IMR-90 (cell line): ENCODE results near the gene OR1D5. TPM values are rescaled to one million over a fixed set of nuclear protein-coding genes. Genes with fewer than 3 reads are reported as not detected.
A peak's percentile ranks its signal among the peaks of the same experiment; 100 is the strongest.

ENCODE experiments used
- ATAC-seq: fragments of 200-7000 bp; cut with Tn5 transposase; 2 replicates; pipeline ENCODE4 v1.9.1; 2020; ENCODE audit warnings: low read depth, mild to moderate bottlenecking, moderate library complexity
- BruUV-seq: library from RNA; stranded (reverse); fragments of 400-500 nt; replicated peaks from 2 replicates; lab custom pipeline; 2021; lab: Mats Ljungman, UMichigan
- CTCF ChIA-PET: fragments of 300-600 bp; formaldehyde crosslinking; extraction: SDS; loops from one replicate; lab custom pipeline; 2021; ENCODE audit warnings: antibody characterized with exemption; lab: Yijun Ruan, JAX
- POLR2A ChIA-PET: fragments of 300-600 bp; sonication (Branson Sonifier 250); formaldehyde crosslinking; loops from one replicate; lab custom pipeline; 2022; ENCODE audit warnings: antibody characterized with exemption; ENCODE audit not compliant: unreplicated experiment; lab: Charles Lee
- DNase-seq: peaks from one replicate; pipeline ENCODE4 v3.0.0; 2013
- H2AFZ ChIP-seq: replicated peaks from 2 replicates; pipeline ENCODE3; 2013; ENCODE audit warnings: low read length, mild to moderate bottlenecking; ENCODE audit not compliant: poor library complexity
- H2AK5ac ChIP-seq: 2 replicates; pipeline ENCODE4 v1.6.1; 2013; ENCODE audit warnings: low read depth, low read length, inconsistent platforms
- H2AK9ac ChIP-seq: replicated peaks from 2 replicates; pipeline ENCODE3; 2013; ENCODE audit warnings: mild to moderate bottlenecking, low read depth, low read length, moderate library complexity; ENCODE audit not compliant: poor library complexity
- H2BK120ac ChIP-seq: 2 replicates; pipeline ENCODE4 v1.6.1; 2013; ENCODE audit warnings: low read depth, low read length, inconsistent platforms
- H2BK15ac ChIP-seq: 3 replicates; pipeline ENCODE4 v1.6.1; 2013; ENCODE audit warnings: low read depth, low read length, inconsistent platforms
- H2BK20ac ChIP-seq: 2 replicates; pipeline ENCODE4 v1.6.1; 2013; ENCODE audit warnings: low read depth, mild to moderate bottlenecking, inconsistent platforms, low read length, moderate library complexity
- H2BK5ac ChIP-seq: 2 replicates; pipeline ENCODE4 v1.6.1; 2013; ENCODE audit warnings: mild to moderate bottlenecking, low read depth, low read length, inconsistent platforms; ENCODE audit not compliant: poor library complexity, severe bottlenecking
- H3K14ac ChIP-seq: replicated peaks from 2 replicates; pipeline ENCODE4 v1.6.1; 2013; ENCODE audit warnings: low read depth, low read length, inconsistent platforms
- H3K18ac ChIP-seq: 2 replicates; pipeline ENCODE4 v1.6.1; 2013; ENCODE audit warnings: low read depth, low read length, control low read depth
- H3K23ac ChIP-seq: 2 replicates; pipeline ENCODE4 v1.6.1; 2013; ENCODE audit warnings: low read depth, low read length, inconsistent platforms
- H3K27ac ChIP-seq: 2 replicates; pipeline ENCODE4 v1.5.1; 2013; ENCODE audit warnings: mild to moderate bottlenecking, control low read depth, low read length; ENCODE audit not compliant: insufficient read depth
- H3K27me3 ChIP-seq: 2 replicates; pipeline ENCODE4 v1.6.1; 2013; ENCODE audit warnings: low read length; ENCODE audit not compliant: control insufficient read depth, insufficient read depth
- H3K36me3 ChIP-seq: 2 replicates; pipeline ENCODE4 v1.6.1; 2013; ENCODE audit warnings: low read length, mixed read lengths; ENCODE audit not compliant: control insufficient read depth, insufficient read depth
- H3K4ac ChIP-seq: 2 replicates; pipeline ENCODE4 v1.6.1; 2013; ENCODE audit warnings: low read depth, low read length, inconsistent platforms
- H3K4me1 ChIP-seq: 2 replicates; pipeline ENCODE4 v1.6.1; 2013; ENCODE audit warnings: low read length, mixed read lengths; ENCODE audit not compliant: control insufficient read depth, insufficient read depth
- H3K4me2 ChIP-seq: 2 replicates; pipeline ENCODE4 v1.6.1; 2013; ENCODE audit warnings: low read depth, mild to moderate bottlenecking, control low read depth, low read length, moderate library complexity
- H3K4me3 ChIP-seq: 2 replicates; pipeline ENCODE4 v1.5.1; 2013; ENCODE audit warnings: low read depth, mild to moderate bottlenecking, control low read depth, low read length, moderate library complexity; ENCODE audit not compliant: insufficient read depth
- H3K56ac ChIP-seq: 2 replicates; pipeline ENCODE4 v1.6.1; 2013; ENCODE audit warnings: low read length, inconsistent platforms; ENCODE audit not compliant: insufficient read depth; ENCODE audit errors: extremely low read depth
- H3K79me1 ChIP-seq, 2 experiments: 2 replicates each; pipeline ENCODE4 v1.6.1; 2013; ENCODE audit warnings: low read length in 2 of 2, inconsistent platforms in 1 of 2, low read depth in 1 of 2
- H3K9ac ChIP-seq: 2 replicates; pipeline ENCODE4 v1.6.1; 2013; ENCODE audit warnings: low read depth, low read length, control low read depth
- H3K9me1 ChIP-seq: 2 replicates; pipeline ENCODE4 v1.6.1; 2013; ENCODE audit warnings: low read length, inconsistent platforms; ENCODE audit not compliant: insufficient read depth
- H3K9me3 ChIP-seq: 2 replicates; pipeline ENCODE4 v1.6.1; 2013; ENCODE audit warnings: low read length; ENCODE audit not compliant: control insufficient read depth, insufficient read depth
- H4K20me1 ChIP-seq: 2 replicates; pipeline ENCODE4 v1.6.1; 2013; ENCODE audit warnings: low read length, inconsistent platforms; ENCODE audit not compliant: insufficient read depth
- H4K5ac ChIP-seq: 2 replicates; pipeline ENCODE4 v1.6.1; 2013; ENCODE audit warnings: mild to moderate bottlenecking, low read depth, low read length, control low read depth
- H4K8ac ChIP-seq, 2 experiments: 2 replicates each; pipeline ENCODE4 v1.6.1; 2013; ENCODE audit warnings: low read depth in 2 of 2, low read length in 2 of 2, control low read depth in 1 of 2, inconsistent platforms in 1 of 2
- H4K91ac ChIP-seq: 2 replicates; pipeline ENCODE4 v1.6.1; 2013; ENCODE audit warnings: low read depth, low read length, inconsistent platforms; ENCODE audit not compliant: insufficient read depth
- BHLHE40 ChIP-seq: fragments of 150-350 bp; IDR thresholded peaks from 2 replicates; pipeline ENCODE4 v1.6.1; 2016; ENCODE audit warnings: mild to moderate bottlenecking, low read depth, low read length
- CEBPB ChIP-seq: IDR thresholded peaks from 2 replicates; pipeline ENCODE4 v1.6.1; 2012; ENCODE audit warnings: low read depth, low read length, improper control_type of control experiment
- CHD1 ChIP-seq: IDR thresholded peaks from 2 replicates; pipeline ENCODE4 v1.6.1; 2012; ENCODE audit warnings: low read depth, low read length, improper control_type of control experiment
- CTCF ChIP-seq: conservative IDR thresholded peaks from 2 replicates; pipeline ENCODE4 v1.5.1; 2012; ENCODE audit warnings: mild to moderate bottlenecking, low read depth, low read length, improper control_type of control experiment
- FOS ChIP-seq: fragments of 150-350 bp; IDR thresholded peaks from 2 replicates; pipeline ENCODE4 v1.6.1; 2016; ENCODE audit warnings: low read depth, low read length
- MAFK ChIP-seq: IDR thresholded peaks from 2 replicates; pipeline ENCODE4 v1.6.1; 2012; ENCODE audit warnings: low read depth, low read length, improper control_type of control experiment
- MAZ ChIP-seq: IDR thresholded peaks from 2 replicates; pipeline ENCODE4 v1.6.1; 2012; ENCODE audit warnings: low read depth, mild to moderate bottlenecking, low read length, improper control_type of control experiment, moderate library complexity, borderline replicate concordance
- MXI1 ChIP-seq: IDR thresholded peaks from 2 replicates; pipeline ENCODE4 v1.6.1; 2012; ENCODE audit warnings: low read depth, mild to moderate bottlenecking, low read length, moderate library complexity, borderline replicate concordance
- NFE2L2 ChIP-seq: fragments of 150-350 bp; IDR thresholded peaks from 2 replicates; pipeline ENCODE4 v1.6.1; 2016; ENCODE audit warnings: low read depth, mild to moderate bottlenecking, low read length
- POLR2A ChIP-seq: IDR thresholded peaks from 2 replicates; pipeline ENCODE4 v1.6.1; 2012; ENCODE audit warnings: mild to moderate bottlenecking, low read depth, low read length
- RAD21 ChIP-seq: IDR thresholded peaks from 2 replicates; pipeline ENCODE4 v1.6.1; 2012; ENCODE audit warnings: low read length, improper control_type of control experiment
- RCOR1 ChIP-seq: IDR thresholded peaks from 2 replicates; pipeline ENCODE4 v1.6.1; 2012; ENCODE audit warnings: mild to moderate bottlenecking, low read length, improper control_type of control experiment; ENCODE audit not compliant: insufficient replicate concordance
- RFX5 ChIP-seq: IDR thresholded peaks from 2 replicates; pipeline ENCODE4 v1.8.0; 2012; ENCODE audit warnings: low read depth, mild to moderate bottlenecking, low read length, moderate library complexity
- SMC3 ChIP-seq: fragments of 150-350 bp; IDR thresholded peaks from 2 replicates; pipeline ENCODE4 v1.6.1; 2016; ENCODE audit warnings: low read depth, mild to moderate bottlenecking, antibody characterized with exemption, low read length, moderate library complexity
- USF2 ChIP-seq: fragments of 150-350 bp; IDR thresholded peaks from 2 replicates; pipeline ENCODE4 v1.6.1; 2017; ENCODE audit warnings: mild to moderate bottlenecking, antibody characterized with exemption, low read length, low read depth
- WGBS, 2 experiments: methylation state at CpG; one replicate each; pipeline versions ENCODE4 v1.1.5 to v1.1.7; 2013; ENCODE audit warnings: missing lambda C conversion rate in 2 of 2; ENCODE audit not compliant: insufficient read length in 1 of 2; ENCODE audit errors: extremely low coverage in 2 of 2; 5-methylcytosine and 5-hydroxymethylcytosine counted together
- dilution Hi-C: fragments of 300-500 bp; cut with HindIII; formaldehyde crosslinking; loops from one replicate; pipeline ENCODE4 v1.14.3; 2018; ENCODE audit warnings: low sequenced_read_pairs; ENCODE audit not compliant: unreplicated experiment
- in situ Hi-C: fragments of 300-500 bp; cut with MboI; formaldehyde crosslinking; loops from 3 replicates; pipeline ENCODE4 v1.14.3; 2019; ENCODE audit warnings: low sequenced_read_pairs, inconsistent platforms, mixed read lengths
- intact Hi-C: fragments of 100-400 bp; cut with micrococcal nuclease; formaldehyde crosslinking; loops from 2 replicates; pipeline ENCODE4 v1.10.0; 2022
- polyA plus RNA-seq, 3 experiments: library from polyadenylated mRNA; depleted of rRNA; stranded (reverse); fragments of >200 nt; gene quantifications; 2 replicates each; pipeline ENCODE4 v1.2.3, GENCODE V29; 2012; ENCODE audit warnings: low replicate concordance in 1 of 3
- total RNA-seq: library from RNA; depleted of rRNA; stranded (reverse); fragments of >200 nt; gene quantifications from 2 replicates; pipeline ENCODE4 v1.2.3, GENCODE V29; 2012

The OR1D5 gene
- total and polyA plus RNA-seq, 2 of the 4 experiments (the other 2 are of a cell fraction) = not detected

- peak overlapping the region; percentile 86 for H3K9ac ChIP-seq
- peaks cover 3% of the 10 kb centered on the region for H3K9me3 ChIP-seq
- whole genome bisulfite sequencing, 2 experiments = 3% methylated on average over 21 of the region's 50 CpGs; no CpG with 5 or more reads in 1 of the 2 experiments
- no peaks in the 10 kb centered on the region for H3K27me3 ChIP-seq
- H2BK120ac ChIP-seq = peak overlapping the region; percentile 70
- POLR2A ChIA-PET = no interaction called here
- no peaks in the 10 kb centered on the region for H3K79me1 ChIP-seq
- peak overlapping the region; percentile 33 for H2AK9ac ChIP-seq
- H2BK5ac ChIP-seq = peak overlapping the region; percentile 40
- no peaks in the 10 kb centered on the region for H3K36me3 ChIP-seq
- peak overlapping the region; percentile 52 for H3K56ac ChIP-seq
- H4K5ac ChIP-seq = peak overlapping the region; percentile 85
- H3K4me2 ChIP-seq = peak overlapping the region; percentile 88
- peak overlapping the region; percentile 73 for H3K4ac ChIP-seq
- intact Hi-C loops = loop anchor here (5.0 to 10.0 kb wide), 2 partner anchors 598 to 686 kb away; no protein-coding TSS in a partner anchor
- no peaks in the 10 kb centered on the region for H3K4me1 ChIP-seq
- no peak overlapping the region for H2AK5ac ChIP-seq
- no peaks in the 10 kb centered on the region for H4K20me1 ChIP-seq
- peak; percentile 100 for ATAC-seq
- peak; percentile 97 for DNase-seq
- dilution Hi-C loops = no loop called here
- H3K14ac ChIP-seq = peak overlapping the region; percentile 83
- no peak overlapping the region for H2BK20ac ChIP-seq
- peak overlapping the region; percentile 61 for H3K27ac ChIP-seq
- BruUV-seq = no TSS peak
- H2AFZ ChIP-seq = peak overlapping the region; percentile 94
- 0 out of 2 replicates have a peak overlapping the region, but pooled peaks have one; percentile 67 for H3K23ac ChIP-seq
- H2BK15ac ChIP-seq = no peak overlapping the region
- 0 out of 2 replicates have a peak overlapping the region, but pooled peaks have one; percentile 47 for H4K91ac ChIP-seq
- peak overlapping the region; percentile 26; the same call in 1 of the 2 replicates for H3K18ac ChIP-seq
- in situ Hi-C loops = loop anchor here (10.0 to 25.0 kb wide), 2 partner anchors 596 to 763 kb away; partner anchors contain the start of gene ITGAE
- H4K8ac ChIP-seq = peak overlapping the region; percentile 63 to 96
- CTCF ChIA-PET = no interaction called here
- no peaks in the 10 kb centered on the region for H3K9me1 ChIP-seq
- peak overlapping the region; percentile 69 for H3K4me3 ChIP-seq
- TF ChIP-seq RCOR1 (no peak), USF2 (no peak), MAZ (peak; percentile 75; the same call in 1 of the 2 replicates), POLR2A (no peak), BHLHE40 (no peak), MXI1 (no peak), RAD21 (peak; percentile 71), CTCF (peak; percentile 64), CEBPB (no peak), CHD1 (no peak), RFX5 (no peak), MAFK (no peak), NFE2L2 (no peak), SMC3 (peak; percentile 44), FOS (no peak)
Observed at GRCh38 chr17:3048727-3049471, 14.5 kb downstream of the OR1D5 start.
